PFSK-1 (cell line): ENCODE measurements around the gene CACNA1C.

Experiments used
- FOXP2 ChIP-seq: optimal IDR thresholded peaks from 2 replicates; pipeline ENCODE3; 2011; ENCODE audit warnings: borderline replicate concordance, control low read depth, inconsistent platforms; ENCODE audit not compliant: insufficient read depth; ENCODE audit errors: extremely low read length, extremely low read depth
- POLR2AphosphoS5 ChIP-seq: IDR thresholded peaks from 2 replicates; pipeline ENCODE4 v1.6.1; 2012; ENCODE audit warnings: low read depth, mild to moderate bottlenecking, control low read depth, low read length, moderate library complexity
- SIN3A ChIP-seq: IDR thresholded peaks from 2 replicates; pipeline ENCODE4 v1.6.1; 2012; ENCODE audit warnings: mild to moderate bottlenecking, low read length, moderate library complexity, borderline replicate concordance; ENCODE audit not compliant: insufficient read depth
- TAF1 ChIP-seq: IDR thresholded peaks from 2 replicates; pipeline ENCODE4 v1.6.1; 2012; ENCODE audit warnings: low read length, control low read depth, borderline replicate concordance; ENCODE audit not compliant: insufficient read depth
- TF ChIP-seq, protein P1 (sequence below), 2 experiments: IDR thresholded peaks; 2 replicates each; pipeline versions ENCODE4 v1.6.1 to v1.8.0; 2011 to 2012; ENCODE audit warnings: low read depth in 2 of 2, low read length in 2 of 2, control low read depth in 1 of 2, inconsistent platforms in 1 of 2, mild to moderate bottlenecking in 1 of 2, moderate library complexity in 1 of 2; ENCODE audit not compliant: insufficient read depth in 1 of 2

The CACNA1C gene

DNA sequence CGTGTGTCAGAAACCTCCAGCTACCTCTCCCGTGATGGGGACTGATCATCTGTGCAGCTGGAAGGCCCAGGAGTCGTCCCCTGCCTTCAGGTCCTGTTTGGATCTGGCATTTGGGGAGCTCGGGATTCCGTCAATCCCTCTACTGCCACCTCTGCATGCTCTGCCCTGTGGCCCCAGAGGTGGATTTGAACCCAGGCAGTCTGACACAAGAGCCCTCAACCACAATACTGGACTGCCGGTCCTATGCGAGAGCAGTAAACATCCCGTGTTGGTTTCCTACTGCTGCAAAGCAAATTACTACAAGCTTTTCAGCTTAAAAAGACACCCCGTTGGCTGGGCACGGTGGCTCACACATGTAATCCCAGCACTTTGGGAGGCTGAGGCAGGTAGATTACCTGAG lies 620.1 kb downstream of the CACNA1C start:
- TF ChIP-seq FOXP2 (no peak), TAF1 (no peak)
- TF ChIP-seq, protein P1, sequence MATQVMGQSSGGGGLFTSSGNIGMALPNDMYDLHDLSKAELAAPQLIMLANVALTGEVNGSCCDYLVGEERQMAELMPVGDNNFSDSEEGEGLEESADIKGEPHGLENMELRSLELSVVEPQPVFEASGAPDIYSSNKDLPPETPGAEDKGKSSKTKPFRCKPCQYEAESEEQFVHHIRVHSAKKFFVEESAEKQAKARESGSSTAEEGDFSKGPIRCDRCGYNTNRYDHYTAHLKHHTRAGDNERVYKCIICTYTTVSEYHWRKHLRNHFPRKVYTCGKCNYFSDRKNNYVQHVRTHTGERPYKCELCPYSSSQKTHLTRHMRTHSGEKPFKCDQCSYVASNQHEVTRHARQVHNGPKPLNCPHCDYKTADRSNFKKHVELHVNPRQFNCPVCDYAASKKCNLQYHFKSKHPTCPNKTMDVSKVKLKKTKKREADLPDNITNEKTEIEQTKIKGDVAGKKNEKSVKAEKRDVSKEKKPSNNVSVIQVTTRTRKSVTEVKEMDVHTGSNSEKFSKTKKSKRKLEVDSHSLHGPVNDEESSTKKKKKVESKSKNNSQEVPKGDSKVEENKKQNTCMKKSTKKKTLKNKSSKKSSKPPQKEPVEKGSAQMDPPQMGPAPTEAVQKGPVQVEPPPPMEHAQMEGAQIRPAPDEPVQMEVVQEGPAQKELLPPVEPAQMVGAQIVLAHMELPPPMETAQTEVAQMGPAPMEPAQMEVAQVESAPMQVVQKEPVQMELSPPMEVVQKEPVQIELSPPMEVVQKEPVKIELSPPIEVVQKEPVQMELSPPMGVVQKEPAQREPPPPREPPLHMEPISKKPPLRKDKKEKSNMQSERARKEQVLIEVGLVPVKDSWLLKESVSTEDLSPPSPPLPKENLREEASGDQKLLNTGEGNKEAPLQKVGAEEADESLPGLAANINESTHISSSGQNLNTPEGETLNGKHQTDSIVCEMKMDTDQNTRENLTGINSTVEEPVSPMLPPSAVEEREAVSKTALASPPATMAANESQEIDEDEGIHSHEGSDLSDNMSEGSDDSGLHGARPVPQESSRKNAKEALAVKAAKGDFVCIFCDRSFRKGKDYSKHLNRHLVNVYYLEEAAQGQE (IDR thresholded peaks at IDR 0.05; ENCODE audit: insufficient read depth in 1 of 2, low read depth in 2 of 2, low read length in 2 of 2), result no peak

DNA sequence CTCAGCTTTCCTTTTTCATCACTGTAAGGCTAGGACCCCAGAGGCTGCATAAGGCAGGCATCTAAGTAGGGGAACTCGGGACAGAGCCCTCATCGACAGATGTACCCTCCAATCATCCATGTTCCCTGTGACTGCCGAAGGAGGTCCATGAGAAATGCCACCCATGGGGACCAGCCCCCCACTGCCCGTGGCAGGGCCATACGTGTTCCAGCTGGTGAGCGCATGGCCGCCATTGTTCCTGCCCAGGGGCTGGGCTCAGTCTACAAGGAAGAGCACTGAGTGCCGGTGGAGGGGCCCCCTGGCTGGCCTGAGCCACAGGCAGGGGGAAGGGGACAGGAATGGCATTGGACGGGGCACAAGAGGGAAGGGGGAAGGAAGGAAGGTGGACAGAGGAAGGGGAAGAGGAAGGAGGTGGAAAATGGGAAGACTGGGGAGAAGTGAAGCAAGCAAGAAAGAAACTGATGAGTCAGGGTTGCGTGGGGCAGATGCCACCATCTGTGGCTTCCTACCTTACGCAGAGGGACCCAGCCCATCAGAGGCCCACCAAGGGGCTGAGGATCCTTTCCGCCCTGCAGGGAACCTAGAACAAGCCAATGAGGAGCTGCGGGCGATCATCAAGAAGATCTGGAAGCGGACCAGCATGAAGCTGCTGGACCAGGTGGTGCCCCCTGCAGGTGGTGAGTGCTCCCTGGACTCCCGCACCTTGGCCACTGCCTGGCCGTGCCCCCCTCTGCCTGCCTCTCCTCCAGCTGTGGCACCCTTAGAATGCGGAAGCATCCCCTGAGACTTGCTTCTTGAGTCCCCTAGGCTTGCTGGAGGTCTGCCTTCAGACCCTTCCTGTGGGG lies 621.4 kb downstream of the CACNA1C start:
- no peak for TF ChIP-seq TAF1
- no peak for TF ChIP-seq POLR2AphosphoS5
- TF ChIP-seq FOXP2, result no peak
- TF ChIP-seq, protein P1 (IDR thresholded peaks at IDR 0.05; ENCODE audit: insufficient read depth in 1 of 2, low read depth in 2 of 2, low read length in 2 of 2), result no peak
- no peak for TF ChIP-seq SIN3A

DNA sequence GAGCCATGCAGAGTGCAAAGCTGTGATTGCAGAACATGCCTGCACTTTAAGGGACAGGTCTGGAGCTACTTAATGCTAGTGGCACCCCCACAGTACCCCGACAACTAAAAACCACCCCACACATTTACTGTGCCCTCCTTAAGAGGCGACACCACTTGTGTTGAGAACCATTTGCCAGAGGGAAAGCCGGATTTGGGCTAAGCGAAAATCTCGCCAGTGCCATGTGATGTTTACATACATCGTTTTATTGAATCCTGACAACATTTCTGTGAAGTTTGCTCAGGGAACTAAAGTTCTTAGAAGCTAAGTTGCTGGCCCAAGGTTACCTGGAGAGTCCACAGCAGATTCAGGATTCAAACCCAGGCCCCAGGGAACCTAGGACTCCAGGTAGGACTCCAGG lies 623.0 kb downstream of the CACNA1C start:
- no peak for TF ChIP-seq POLR2AphosphoS5
- TF ChIP-seq, protein P1 (IDR thresholded peaks at IDR 0.05; ENCODE audit: insufficient read depth in 1 of 2, low read depth in 2 of 2, low read length in 2 of 2), result no peak
- TF ChIP-seq FOXP2, result no peak
- no peak for TF ChIP-seq SIN3A
- TF ChIP-seq TAF1, result no peak

DNA sequence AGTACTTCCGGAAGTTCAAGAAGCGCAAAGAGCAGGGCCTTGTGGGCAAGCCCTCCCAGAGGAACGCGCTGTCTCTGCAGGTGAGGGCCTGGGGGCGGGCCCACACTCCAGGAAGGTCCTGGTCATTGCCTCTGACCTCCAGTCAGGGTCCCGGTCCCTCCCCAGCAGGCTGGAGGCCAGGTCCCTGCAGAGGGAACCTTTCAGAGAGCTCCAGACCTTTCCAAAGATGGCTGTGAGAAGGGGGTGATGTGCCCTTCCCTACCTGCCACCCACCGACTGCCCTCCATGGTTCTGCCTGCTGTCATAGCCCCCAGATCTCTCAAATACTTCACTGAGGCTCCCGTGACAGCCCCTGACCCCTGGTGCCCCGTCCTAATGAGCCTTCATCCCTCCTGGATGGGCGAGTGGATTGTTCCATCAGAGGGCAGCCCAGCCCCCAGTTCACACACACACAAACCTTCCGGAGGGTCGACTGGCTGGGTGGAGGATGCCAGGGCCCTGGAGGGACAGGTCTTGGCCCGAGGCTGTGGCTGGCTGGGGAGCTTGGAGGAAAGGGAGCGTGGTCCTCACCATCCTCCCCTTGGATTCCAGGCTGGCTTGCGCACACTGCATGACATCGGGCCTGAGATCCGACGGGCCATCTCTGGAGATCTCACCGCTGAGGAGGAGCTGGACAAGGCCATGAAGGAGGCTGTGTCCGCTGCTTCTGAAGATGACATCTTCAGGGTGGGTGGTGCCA lies 624.5 kb downstream of the CACNA1C start:
- TF ChIP-seq POLR2AphosphoS5 (no peak), TAF1 (no peak), SIN3A (no peak), FOXP2 (no peak)
- TF ChIP-seq, protein P1 (IDR thresholded peaks at IDR 0.05; ENCODE audit: insufficient read depth in 1 of 2, low read depth in 2 of 2, low read length in 2 of 2), result no peak
